Effector memory CD4-positive, alpha-beta T cell (primary cell): Measurements from ENCODE around the gene SHOX.

Source experiments
- DNase-seq, 3 donors: peaks; one replicate each; pipeline ENCODE4 v3.0.0-alpha.2; 2020
- H3K27ac ChIP-seq: 2 replicates; pipeline ENCODE4 v1.7.0; 2013; ENCODE audit warnings: mild to moderate bottlenecking, low read length, moderate library complexity; ENCODE audit not compliant: insufficient read depth, poor library complexity, severe bottlenecking
- H3K27me3 ChIP-seq: replicated peaks from 2 replicates; pipeline ENCODE4 v1.7.0; 2013; ENCODE audit warnings: mild to moderate bottlenecking, low read length; ENCODE audit not compliant: insufficient read depth, control insufficient read depth, poor library complexity, severe bottlenecking
- H3K36me3 ChIP-seq: 2 replicates; pipeline ENCODE4 v1.7.0; 2013; ENCODE audit warnings: mild to moderate bottlenecking, low read length, moderate library complexity; ENCODE audit not compliant: control insufficient read depth, insufficient read depth
- H3K4me1 ChIP-seq: 2 replicates; pipeline ENCODE4 v1.7.0; 2013; ENCODE audit warnings: low read length, mild to moderate bottlenecking; ENCODE audit not compliant: control insufficient read depth, insufficient read depth, poor library complexity, severe bottlenecking
- H3K4me3 ChIP-seq: 2 replicates; pipeline ENCODE4 v1.7.0; 2013; ENCODE audit warnings: low read length, low read depth, mild to moderate bottlenecking; ENCODE audit not compliant: insufficient read depth, poor library complexity, severe bottlenecking
- H3K9me3 ChIP-seq: 2 replicates; pipeline ENCODE4 v1.7.0; 2013; ENCODE audit warnings: mild to moderate bottlenecking, low read length, moderate library complexity; ENCODE audit not compliant: control insufficient read depth

SHOX gene

DNA sequence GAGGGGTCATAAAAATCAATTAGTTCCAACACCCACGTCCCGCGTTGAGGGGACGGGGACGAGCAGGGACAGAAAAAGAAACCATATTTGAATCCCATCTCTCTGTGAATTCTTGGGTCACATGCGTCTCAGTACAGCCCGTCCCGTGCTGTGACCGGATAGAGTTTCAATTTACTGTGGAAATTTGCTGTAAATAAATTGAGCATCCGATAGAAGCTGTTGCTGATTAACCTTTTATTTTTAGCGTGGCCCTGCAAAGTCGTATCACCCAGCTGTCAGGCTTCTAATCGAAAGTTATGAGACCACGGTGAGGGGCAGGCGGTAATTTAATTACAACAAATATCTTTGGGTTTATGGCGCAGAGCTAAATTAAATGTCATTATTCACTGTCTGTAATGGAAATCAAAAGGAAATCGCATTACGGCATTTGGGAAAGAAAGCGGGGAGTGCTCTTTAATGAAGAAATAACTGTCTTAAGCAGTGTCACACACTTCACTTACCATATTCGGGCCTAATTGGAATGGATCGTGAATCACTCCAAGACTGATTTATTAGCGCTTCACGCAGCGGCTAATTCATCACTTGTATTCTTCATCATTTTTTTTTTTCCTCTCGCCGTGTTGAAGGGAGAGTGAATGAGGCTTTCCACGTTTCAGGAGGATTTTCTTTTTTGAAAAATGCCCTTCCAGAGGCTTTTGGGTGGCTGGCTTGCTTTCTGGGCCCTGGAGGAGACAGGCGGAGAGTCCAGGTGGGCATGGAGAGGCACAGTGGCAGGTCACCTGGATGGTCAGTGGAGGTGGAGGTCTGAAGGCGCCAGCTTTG is 7.3 kb downstream of the SHOX start:
- Histone ChIP-seq H3K36me3 (no peaks in the 10 kb centered on the region), H3K27ac (no peak overlapping the region), H3K9me3 (no peaks in the 10 kb centered on the region), H3K4me3 (no peak overlapping the region), H3K27me3 (peaks cover 11% of the 10 kb centered on the region), H3K4me1 (no peaks in the 10 kb centered on the region)
- DNase-seq: no peak

DNA sequence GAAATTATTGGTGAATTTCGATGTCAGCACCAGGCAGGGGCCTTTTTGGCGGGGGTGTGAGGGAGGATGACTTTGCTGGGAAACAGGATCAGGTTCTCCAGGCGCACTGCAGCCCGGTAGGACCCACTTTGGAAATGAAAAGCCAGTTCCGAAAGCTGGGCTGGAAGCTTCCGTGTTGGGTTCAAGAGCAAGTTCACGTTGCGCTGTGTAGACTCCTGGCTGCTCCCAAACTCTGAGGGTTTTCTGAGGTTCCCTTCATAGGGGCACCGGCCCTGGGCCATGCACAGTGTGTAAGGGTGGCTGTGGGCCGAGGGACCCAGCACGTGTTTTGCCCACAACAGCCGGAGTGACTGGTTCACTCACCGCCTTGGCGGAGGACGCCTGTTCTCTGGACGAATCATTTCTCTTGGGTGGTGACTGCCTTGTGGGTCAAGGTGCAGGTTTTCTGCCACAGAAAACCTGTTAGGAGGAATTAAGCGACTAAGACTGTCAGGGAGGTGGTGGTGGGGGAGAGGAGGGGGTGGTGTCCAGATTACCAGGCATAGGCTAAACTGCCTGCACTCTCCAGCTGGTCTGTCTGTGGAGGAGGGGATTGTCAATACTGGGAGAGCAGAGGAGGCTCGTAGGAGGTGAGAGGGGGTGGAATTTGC is 8.0 kb downstream of the SHOX start:
- Histone ChIP-seq H3K27ac (no peak overlapping the region), H3K27me3 (peaks cover 11% of the 10 kb centered on the region), H3K4me3 (no peak overlapping the region), H3K36me3 (no peaks in the 10 kb centered on the region), H3K4me1 (no peaks in the 10 kb centered on the region), H3K9me3 (no peaks in the 10 kb centered on the region)
- DNase-seq: no peak

DNA sequence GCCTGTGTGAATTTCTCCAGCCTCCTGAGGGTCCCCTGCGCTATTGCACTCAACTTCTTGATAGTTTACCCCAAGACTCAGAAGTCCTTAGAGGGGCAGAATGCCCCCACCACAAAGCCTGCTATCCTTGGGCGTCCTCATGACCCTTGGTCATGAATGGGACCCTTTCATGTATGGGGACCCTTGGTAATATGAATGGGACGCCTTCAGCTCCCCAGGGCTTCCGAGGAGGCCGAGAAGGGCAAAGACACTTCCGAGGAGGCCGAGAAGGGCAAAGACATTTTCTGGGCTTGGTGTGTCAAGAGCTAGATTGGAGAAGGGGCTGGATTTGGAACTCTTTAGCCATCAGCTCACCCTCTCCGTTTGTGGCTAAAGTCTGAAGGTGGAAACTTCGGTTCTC is 8.6 kb downstream of the SHOX start:
- Histone ChIP-seq H3K9me3 (no peaks in the 10 kb centered on the region), H3K36me3 (no peaks in the 10 kb centered on the region), H3K27me3 (peaks cover 11% of the 10 kb centered on the region), H3K4me1 (no peaks in the 10 kb centered on the region), H3K27ac (no peak overlapping the region), H3K4me3 (no peak overlapping the region)
- no peak for DNase-seq

DNA sequence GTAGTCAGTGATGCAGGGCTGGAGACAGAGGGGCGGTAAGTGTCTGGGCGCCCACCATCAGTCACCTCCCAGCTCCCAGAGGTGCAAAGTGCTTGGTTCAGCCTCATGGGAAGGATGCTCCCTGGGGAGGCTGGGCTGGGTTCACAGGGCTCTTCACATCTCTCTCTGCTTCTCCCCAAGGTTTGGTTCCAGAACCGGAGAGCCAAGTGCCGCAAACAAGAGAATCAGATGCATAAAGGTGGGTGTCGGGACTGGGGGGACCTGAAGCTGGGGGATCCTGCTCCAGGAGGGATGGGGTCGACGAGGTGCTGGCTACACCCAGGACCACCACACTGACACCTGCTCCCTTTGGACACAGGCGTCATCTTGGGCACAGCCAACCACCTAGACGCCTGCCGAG is 10.1 kb downstream of the SHOX start:
- Histone ChIP-seq H3K9me3 (no peaks in the 10 kb centered on the region), H3K4me1 (no peaks in the 10 kb centered on the region), H3K4me3 (no peak overlapping the region), H3K27me3 (peaks cover 7% of the 10 kb centered on the region), H3K36me3 (no peaks in the 10 kb centered on the region), H3K27ac (no peak overlapping the region)
- no peak for DNase-seq

DNA sequence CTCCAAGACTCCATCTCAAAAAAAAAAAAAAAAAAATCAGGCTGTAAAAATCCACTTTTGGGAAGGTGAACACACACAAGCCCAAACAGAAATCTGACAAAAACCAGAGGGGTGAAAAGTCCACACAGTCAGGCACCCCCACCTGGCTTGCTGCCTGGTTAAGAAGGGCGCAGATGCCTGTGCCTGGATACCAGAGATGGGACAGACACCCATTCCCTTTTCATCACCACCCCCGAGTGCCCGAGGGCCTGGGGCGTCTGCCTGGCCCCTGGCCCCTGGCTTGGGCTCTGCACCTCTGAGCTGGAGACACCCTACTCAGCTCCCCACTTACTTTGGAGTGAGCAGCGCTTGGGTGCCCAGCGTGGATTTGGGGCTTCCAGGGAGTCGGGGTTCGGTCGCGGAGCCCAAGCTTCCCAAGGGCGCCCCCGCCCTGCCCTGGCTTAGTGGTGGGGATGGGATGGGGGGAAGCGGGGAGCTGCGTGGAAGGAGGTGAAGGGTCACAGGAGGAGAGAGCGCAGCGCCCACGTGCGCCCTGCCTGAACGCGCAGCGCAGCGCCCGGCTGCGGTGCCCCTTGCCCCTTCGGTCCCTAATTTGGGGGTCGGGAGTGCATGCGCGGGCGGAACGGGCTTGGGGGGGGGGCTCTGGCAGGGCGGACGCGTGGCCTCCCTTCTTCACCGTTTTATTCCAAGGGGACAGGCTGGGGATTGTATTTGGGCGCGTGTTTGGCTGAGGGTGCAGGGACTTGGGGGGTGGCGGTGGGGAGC is 11.3 kb downstream of the SHOX start:
- no peaks in the 10 kb centered on the region for H3K4me1 ChIP-seq
- no peak overlapping the region for H3K27ac ChIP-seq
- peaks cover 7% of the 10 kb centered on the region for H3K27me3 ChIP-seq
- H3K36me3 ChIP-seq: no peaks in the 10 kb centered on the region
- no peaks in the 10 kb centered on the region for H3K9me3 ChIP-seq
- DNase-seq: no peak
- H3K4me3 ChIP-seq: no peak overlapping the region

DNA sequence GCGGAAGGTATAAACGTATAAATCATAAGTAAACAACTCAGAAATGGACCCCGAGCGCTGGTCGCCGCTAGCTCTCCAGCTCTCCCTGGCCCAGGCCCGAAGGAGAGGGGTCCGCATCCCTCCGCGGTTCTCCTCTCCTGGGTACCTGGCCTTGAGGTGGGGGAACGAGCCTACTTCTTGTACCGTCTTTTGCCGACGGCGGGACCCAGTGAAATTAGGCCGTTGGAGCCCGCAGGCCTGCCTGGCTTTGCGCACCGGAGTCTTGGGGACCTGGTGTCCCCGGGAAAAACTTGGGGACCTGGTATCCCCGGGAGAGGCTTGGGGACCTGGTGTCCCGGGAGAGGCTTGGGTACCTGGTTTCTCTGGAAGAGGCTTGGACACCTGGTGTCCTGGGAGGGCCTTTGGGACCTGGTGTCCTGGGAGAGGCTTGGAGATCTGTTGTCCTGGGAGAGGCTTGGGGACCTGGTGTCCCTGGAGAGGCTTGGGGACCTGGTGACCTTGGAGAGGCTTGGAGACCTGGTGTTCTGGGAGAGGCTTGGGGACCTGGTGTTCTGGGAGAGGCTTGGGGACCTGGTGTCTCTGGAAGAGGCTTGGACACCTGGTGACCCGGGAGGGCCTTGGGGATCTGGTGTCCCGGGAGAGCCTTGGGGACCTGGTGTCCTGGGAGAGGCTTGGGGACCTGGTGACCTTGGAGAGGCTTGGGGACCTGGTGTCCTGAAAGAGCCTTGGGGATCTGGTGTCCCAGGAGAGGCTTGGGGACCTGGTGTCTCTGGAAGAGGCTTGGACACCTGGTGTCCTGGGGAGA is 12.0 kb downstream of the SHOX start:
- no peak for DNase-seq
- no peaks in the 10 kb centered on the region for H3K36me3 ChIP-seq
- no peak overlapping the region for H3K4me3 ChIP-seq
- H3K27ac ChIP-seq: no peak overlapping the region
- peaks cover 3% of the 10 kb centered on the region for H3K27me3 ChIP-seq
- no peaks in the 10 kb centered on the region for H3K4me1 ChIP-seq
- no peaks in the 10 kb centered on the region for H3K9me3 ChIP-seq

DNA sequence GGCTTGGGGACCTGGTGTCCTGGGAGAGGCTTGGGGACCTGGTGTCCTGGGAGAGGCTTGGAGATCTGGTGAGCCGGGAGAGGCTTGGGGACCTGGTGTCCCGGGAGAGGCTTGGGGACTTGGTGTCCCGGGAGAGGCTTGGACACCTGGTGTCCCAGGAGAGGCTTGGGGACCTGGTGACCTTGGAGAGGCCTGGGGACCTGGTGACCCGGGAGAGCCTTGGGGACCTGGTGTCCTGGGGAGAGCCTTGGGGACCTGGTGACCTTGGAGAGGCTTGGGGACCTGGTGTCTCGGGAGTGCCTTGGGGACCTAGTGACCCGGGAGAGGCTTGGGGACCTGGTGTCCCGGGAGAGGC is 12.6 kb downstream of the SHOX start:
- Histone ChIP-seq H3K4me1 (no peaks in the 10 kb centered on the region), H3K9me3 (no peaks in the 10 kb centered on the region), H3K4me3 (no peak overlapping the region), H3K36me3 (no peaks in the 10 kb centered on the region), H3K27me3 (peaks cover 2% of the 10 kb centered on the region), H3K27ac (no peak overlapping the region)
- DNase-seq: no peak

DNA sequence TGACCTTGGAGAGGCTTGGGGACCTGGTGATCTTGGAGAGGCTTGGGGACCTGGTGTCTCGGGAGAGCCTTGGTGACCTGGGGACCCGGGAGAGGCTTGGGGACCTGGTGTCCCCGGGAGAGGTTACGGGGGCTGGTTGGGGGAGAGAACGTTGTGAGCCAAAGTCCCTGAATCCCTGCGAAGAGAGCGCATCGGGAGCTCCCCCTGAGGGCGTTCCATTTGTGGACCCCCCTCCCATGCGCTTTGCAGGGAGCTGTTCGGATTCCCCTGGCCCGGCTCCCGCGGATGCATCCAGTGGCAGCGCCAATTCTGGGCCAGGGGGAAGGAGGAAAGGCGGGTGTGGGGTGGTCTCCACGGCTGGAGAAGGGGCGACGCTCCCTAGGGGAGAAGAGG is 13.3 kb downstream of the SHOX start:
- no peak for DNase-seq
- no peaks in the 10 kb centered on the region for H3K9me3 ChIP-seq

DNA sequence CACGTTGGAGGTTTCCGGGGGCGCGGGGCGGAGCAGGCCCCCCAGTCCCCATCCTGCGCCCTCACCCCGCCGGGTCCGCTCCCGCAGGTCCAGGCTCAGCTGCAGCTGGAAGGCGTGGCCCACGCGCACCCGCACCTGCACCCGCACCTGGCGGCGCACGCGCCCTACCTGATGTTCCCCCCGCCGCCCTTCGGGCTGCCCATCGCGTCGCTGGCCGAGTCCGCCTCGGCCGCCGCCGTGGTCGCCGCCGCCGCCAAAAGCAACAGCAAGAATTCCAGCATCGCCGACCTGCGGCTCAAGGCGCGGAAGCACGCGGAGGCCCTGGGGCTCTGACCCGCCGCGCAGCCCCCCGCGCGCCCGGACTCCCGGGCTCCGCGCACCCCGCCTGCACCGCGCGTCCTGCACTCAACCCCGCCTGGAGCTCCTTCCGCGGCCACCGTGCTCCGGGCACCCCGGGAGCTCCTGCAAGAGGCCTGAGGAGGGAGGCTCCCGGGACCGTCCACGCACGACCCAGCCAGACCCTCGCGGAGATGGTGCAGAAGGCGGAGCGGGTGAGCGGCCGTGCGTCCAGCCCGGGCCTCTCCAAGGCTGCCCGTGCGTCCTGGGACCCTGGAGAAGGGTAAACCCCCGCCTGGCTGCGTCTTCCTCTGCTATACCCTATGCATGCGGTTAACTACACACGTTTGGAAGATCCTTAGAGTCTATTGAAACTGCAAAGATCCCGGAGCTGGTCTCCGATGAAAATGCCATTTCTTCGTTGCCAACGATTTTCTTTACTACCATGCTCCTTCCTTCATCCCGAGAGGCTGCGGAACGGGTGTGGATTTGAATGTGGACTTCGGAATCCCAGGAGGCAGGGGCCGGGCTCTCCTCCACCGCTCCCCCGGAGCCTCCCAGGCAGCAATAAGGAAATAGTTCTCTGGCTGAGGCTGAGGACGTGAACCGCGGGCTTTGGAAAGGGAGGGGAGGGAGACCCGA is 14.0 kb downstream of the SHOX start:
- Histone ChIP-seq H3K27ac (no peak overlapping the region), H3K4me1 (no peaks in the 10 kb centered on the region), H3K36me3 (no peaks in the 10 kb centered on the region), H3K27me3 (no peaks in the 10 kb centered on the region), H3K4me3 (no peak overlapping the region), H3K9me3 (no peaks in the 10 kb centered on the region)
- DNase-seq: no peak

More for the DNA sequence above, 13.3 kb downstream of the SHOX start:
- Histone ChIP-seq H3K4me1 (no peaks in the 10 kb centered on the region), H3K36me3 (no peaks in the 10 kb centered on the region), H3K27ac (no peak overlapping the region), H3K27me3 (no peaks in the 10 kb centered on the region), H3K4me3 (no peak overlapping the region)
